HepG2 (cell line): ENCODE results near the gene ARHGEF40. TPM values are rescaled to one million over a fixed set of nuclear protein-coding genes. Genes with fewer than 3 reads are reported as not detected.

Experiments used
- GABPA ChIP-seq, 2 experiments: IDR thresholded peaks; 2 replicates each; pipeline ENCODE4 v1.6.1; 2011 to 2016; ENCODE audit warnings: low read depth in 2 of 2, low read length in 1 of 2, missing biosample characterization in 1 of 2, missing genetic modification characterization in 1 of 2
- MAFF ChIP-seq: IDR thresholded peaks from 2 replicates; pipeline ENCODE4 v1.6.1; 2011; ENCODE audit warnings: low read depth, low read length, improper control_type of control experiment
- MEF2D ChIP-seq: sonication (generic); formaldehyde crosslinking; IDR thresholded peaks from 2 replicates; pipeline ENCODE4 v1.5.1; 2020; ENCODE audit warnings: mild to moderate bottlenecking, missing genetic modification reagents
- PRPF4 ChIP-seq: fragments of 200-400 bp; formaldehyde crosslinking; IDR thresholded peaks from 2 replicates; pipeline ENCODE4 v1.6.1; 2016; ENCODE audit warnings: low read length, low read depth; ENCODE audit not compliant: poor library complexity, severe bottlenecking
- RXRB ChIP-seq: IDR thresholded peaks from 2 replicates; pipeline ENCODE4 v1.6.1; 2016; ENCODE audit warnings: borderline replicate concordance, missing genetic modification reagents, missing compliant biosample characterization
- SALL2 ChIP-seq: sonication (generic); formaldehyde crosslinking; IDR thresholded peaks from 2 replicates; pipeline ENCODE4 v1.8.1; 2023; ENCODE audit warnings: mild to moderate bottlenecking, missing genetic modification reagents, inconsistent platforms
- SP1 ChIP-seq, 2 experiments: fragments of 450-650 bp in 1 of 2; sonication (generic) in 1 of 2; formaldehyde crosslinking in 1 of 2; IDR thresholded peaks; 2 replicates each; pipeline versions ENCODE4 v1.4.0 to v1.6.1; 2016 to 2020; ENCODE audit warnings: missing genetic modification reagents in 1 of 2
- TFDP1 ChIP-seq: IDR thresholded peaks from 2 replicates; pipeline ENCODE4 v1.6.1; 2016; ENCODE audit warnings: missing compliant biosample characterization, missing genetic modification reagents, borderline replicate concordance
- ZNF576 ChIP-seq: sonication (generic); formaldehyde crosslinking; IDR thresholded peaks from 2 replicates; pipeline ENCODE4 v1.4.0; 2020; ENCODE audit warnings: mild to moderate bottlenecking, missing genetic modification reagents
- polyA plus RNA-seq, 8 experiments: library from polyadenylated mRNA; depleted of rRNA in 3 of 8; stranded (reverse) in 7 of 8; unstranded in 1 of 8; fragments of >200 nt; fragmentation: Illumina TruSeq in 4 of 8; extraction: Trizol in 4 of 8; gene quantifications; 2 replicates each; pipeline versions ENCODE4 v1.2.1 to v1.2.3, GENCODE V29; 2011 to 2016; ENCODE audit warnings: low read depth in 4 of 8, missing spikeins in 1 of 8, mixed read lengths in 1 of 8; ENCODE audit not compliant: insufficient read depth in 1 of 8
- total RNA-seq, 5 experiments: library from RNA; depleted of rRNA; stranded (reverse); fragments of >200 nt; fragmentation: Illumina TruSeq; extraction: Trizol; gene quantifications; 2 replicates each; pipeline ENCODE4 v1.2.3, GENCODE V29; 2016; ENCODE audit warnings: low read depth in 1 of 5
- TF ChIP-seq, protein P1 (sequence below): sonication (generic); formaldehyde crosslinking; IDR thresholded peaks from 2 replicates; pipeline ENCODE4 v1.4.0; 2020; ENCODE audit warnings: missing genetic modification reagents
- TF ChIP-seq, protein P2 (sequence below): sonication (generic); formaldehyde crosslinking; IDR thresholded peaks from 2 replicates; pipeline ENCODE4 v1.8.0; 2023; ENCODE audit warnings: mild to moderate bottlenecking, missing genetic modification reagents
- TF ChIP-seq, protein P3 (sequence below): sonication (generic); formaldehyde crosslinking; IDR thresholded peaks from 2 replicates; pipeline ENCODE4 v1.5.0; 2020; ENCODE audit warnings: mild to moderate bottlenecking, missing genetic modification reagents, moderate library complexity

The ARHGEF40 gene
- total and polyA plus RNA-seq, 2 of the 13 experiments (the other 11 are each of a cell fraction or from before 2014, with no cell fraction given), result 28.1 to 78.1 TPM

DNA sequence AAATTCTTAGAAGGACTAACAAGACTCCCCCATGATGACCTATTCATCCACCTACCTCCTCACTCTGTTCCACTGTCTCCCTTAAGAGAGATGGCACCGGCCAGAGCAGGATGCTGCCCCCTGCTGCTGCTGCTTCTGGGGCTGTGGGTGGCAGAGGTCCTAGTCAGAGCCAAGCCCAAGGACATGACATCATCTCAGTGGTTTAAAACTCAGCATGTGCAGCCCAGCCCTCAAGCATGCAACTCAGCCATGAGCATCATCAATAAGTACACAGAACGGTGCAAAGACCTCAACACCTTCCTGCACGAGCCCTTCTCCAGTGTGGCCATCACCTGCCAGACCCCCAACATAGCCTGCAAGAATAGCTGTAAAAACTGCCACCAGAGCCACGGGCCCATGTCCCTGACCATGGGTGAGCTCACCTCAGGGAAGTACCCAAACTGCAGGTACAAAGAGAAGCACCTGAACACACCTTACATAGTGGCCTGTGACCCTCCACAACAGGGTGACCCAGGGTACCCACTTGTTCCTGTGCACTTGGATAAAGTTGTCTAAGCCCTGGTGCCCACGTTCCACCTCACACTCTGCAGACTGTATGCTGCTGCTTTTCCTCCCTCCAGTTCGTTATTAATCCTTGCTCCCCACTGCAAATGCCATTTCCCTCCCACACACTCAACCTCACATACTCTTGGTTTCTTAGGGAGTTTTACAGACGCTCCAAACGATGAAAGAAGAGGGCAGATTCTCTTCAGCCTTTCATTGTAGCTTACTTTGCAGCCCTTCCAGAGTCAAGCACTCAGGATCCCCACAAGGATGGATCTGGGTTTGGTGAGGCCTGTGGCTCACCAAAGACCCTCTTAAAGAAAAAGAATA is 12.1 kb upstream of the ARHGEF40 start, which contains the start of gene RNASE8 (continued):
- 0 out of 2 replicates have a peak, but pooled peaks have one; percentile 12 for TF ChIP-seq RXRB (CRISPR knock-in tag)
- TF ChIP-seq ZNF576, result no peak
- TF ChIP-seq MAFF, result no peak
- TF ChIP-seq SP1 (IDR thresholded peaks at IDR 0.05), result no peak
- no peak for TF ChIP-seq SP1 (CRISPR knock-in tag; IDR thresholded peaks at IDR 0.05)
- TF ChIP-seq TFDP1, result 0 out of 2 replicates have a peak, but pooled peaks have one; percentile 25
- TF ChIP-seq, protein P1, sequence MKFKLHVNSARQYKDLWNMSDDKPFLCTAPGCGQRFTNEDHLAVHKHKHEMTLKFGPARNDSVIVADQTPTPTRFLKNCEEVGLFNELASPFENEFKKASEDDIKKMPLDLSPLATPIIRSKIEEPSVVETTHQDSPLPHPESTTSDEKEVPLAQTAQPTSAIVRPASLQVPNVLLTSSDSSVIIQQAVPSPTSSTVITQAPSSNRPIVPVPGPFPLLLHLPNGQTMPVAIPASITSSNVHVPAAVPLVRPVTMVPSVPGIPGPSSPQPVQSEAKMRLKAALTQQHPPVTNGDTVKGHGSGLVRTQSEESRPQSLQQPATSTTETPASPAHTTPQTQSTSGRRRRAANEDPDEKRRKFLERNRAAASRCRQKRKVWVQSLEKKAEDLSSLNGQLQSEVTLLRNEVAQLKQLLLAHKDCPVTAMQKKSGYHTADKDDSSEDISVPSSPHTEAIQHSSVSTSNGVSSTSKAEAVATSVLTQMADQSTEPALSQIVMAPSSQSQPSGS (CRISPR knock-in tag), result peak; percentile 48; the same call in 1 of the 2 replicates
- TF ChIP-seq, protein P2, sequence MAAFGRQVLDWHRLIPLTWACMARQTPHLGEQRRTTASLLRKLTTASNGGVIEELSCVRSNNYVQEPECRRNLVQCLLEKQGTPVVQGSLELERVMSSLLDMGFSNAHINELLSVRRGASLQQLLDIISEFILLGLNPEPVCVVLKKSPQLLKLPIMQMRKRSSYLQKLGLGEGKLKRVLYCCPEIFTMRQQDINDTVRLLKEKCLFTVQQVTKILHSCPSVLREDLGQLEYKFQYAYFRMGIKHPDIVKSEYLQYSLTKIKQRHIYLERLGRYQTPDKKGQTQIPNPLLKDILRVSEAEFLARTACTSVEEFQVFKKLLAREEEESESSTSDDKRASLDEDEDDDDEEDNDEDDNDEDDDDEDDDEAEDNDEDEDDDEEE (CRISPR knock-in tag), result no peak
- TF ChIP-seq, protein P3, sequence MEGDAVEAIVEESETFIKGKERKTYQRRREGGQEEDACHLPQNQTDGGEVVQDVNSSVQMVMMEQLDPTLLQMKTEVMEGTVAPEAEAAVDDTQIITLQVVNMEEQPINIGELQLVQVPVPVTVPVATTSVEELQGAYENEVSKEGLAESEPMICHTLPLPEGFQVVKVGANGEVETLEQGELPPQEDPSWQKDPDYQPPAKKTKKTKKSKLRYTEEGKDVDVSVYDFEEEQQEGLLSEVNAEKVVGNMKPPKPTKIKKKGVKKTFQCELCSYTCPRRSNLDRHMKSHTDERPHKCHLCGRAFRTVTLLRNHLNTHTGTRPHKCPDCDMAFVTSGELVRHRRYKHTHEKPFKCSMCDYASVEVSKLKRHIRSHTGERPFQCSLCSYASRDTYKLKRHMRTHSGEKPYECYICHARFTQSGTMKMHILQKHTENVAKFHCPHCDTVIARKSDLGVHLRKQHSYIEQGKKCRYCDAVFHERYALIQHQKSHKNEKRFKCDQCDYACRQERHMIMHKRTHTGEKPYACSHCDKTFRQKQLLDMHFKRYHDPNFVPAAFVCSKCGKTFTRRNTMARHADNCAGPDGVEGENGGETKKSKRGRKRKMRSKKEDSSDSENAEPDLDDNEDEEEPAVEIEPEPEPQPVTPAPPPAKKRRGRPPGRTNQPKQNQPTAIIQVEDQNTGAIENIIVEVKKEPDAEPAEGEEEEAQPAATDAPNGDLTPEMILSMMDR (CRISPR knock-in tag), result peak; percentile 56
- no peak for TF ChIP-seq PRPF4
- TF ChIP-seq SALL2 (CRISPR knock-in tag), result no peak
- no peak for TF ChIP-seq GABPA (IDR thresholded peaks at IDR 0.05; ENCODE audit: low read depth, low read length)
- no peak for TF ChIP-seq GABPA (CRISPR knock-in tag; IDR thresholded peaks at IDR 0.05; ENCODE audit: low read depth)
- TF ChIP-seq MEF2D (CRISPR knock-in tag), result peak; percentile 46; the same call in 1 of the 2 replicates
